ENCODE results near the gene ATG4B.
A peak's percentile ranks its signal among the peaks of the same experiment; 100 is the strongest.

Gene ATG4B

GRCh38 chr2:241606186-241606585 lies 31.3 kb upstream of the ATG4B start:
- DNase-seq (ENCODE audit: insufficient read length, low spot score) = no peak

GRCh38 chr2:241607162-241607885 lies 30.2 kb upstream of the ATG4B start:
- no peak for FAIRE-seq
- TF ChIP-seq POLR2A (IDR thresholded peaks at IDR 0.05; ENCODE audit: low read depth, low read length) = no peak
- DNase-seq (ENCODE audit: insufficient read length, low spot score) = no peak

More at GRCh38 chr2:241606186-241606585, 31.3 kb upstream of the ATG4B start:
- no peak for FAIRE-seq
- TF ChIP-seq POLR2A (IDR thresholded peaks at IDR 0.05; ENCODE audit: low read depth, low read length) = no peak

- FAIRE-seq = no peak
- no peak for DNase-seq (ENCODE audit: insufficient read length, low spot score)
- TF ChIP-seq POLR2A (IDR thresholded peaks at IDR 0.05; ENCODE audit: low read depth, low read length) = no peak
Measured at GRCh38 chr2:241608881-241609280, 28.6 kb upstream of the ATG4B start.

GRCh38 chr2:241609859-241610793 lies 27.4 kb upstream of the ATG4B start:
- TF ChIP-seq POLR2A (IDR thresholded peaks at IDR 0.05; ENCODE audit: low read depth, low read length) = peak; percentile 31; the same call in 1 of the 2 replicates
- no peak for FAIRE-seq
- peak; percentile 62 for DNase-seq (ENCODE audit: insufficient read length, low spot score)

GRCh38 chr2:241611062-241611461 lies 26.4 kb upstream of the ATG4B start:
- no peak for TF ChIP-seq POLR2A (IDR thresholded peaks at IDR 0.05; ENCODE audit: low read depth, low read length)
- FAIRE-seq = no peak
- no peak for DNase-seq (ENCODE audit: insufficient read length, low spot score)

- DNase-seq (ENCODE audit: insufficient read length, low spot score) = no peak
- no peak for TF ChIP-seq POLR2A (IDR thresholded peaks at IDR 0.05; ENCODE audit: low read depth, low read length)
- FAIRE-seq = no peak
Measured at GRCh38 chr2:241612156-241613016, 25.1 kb upstream of the ATG4B start.

DNA sequence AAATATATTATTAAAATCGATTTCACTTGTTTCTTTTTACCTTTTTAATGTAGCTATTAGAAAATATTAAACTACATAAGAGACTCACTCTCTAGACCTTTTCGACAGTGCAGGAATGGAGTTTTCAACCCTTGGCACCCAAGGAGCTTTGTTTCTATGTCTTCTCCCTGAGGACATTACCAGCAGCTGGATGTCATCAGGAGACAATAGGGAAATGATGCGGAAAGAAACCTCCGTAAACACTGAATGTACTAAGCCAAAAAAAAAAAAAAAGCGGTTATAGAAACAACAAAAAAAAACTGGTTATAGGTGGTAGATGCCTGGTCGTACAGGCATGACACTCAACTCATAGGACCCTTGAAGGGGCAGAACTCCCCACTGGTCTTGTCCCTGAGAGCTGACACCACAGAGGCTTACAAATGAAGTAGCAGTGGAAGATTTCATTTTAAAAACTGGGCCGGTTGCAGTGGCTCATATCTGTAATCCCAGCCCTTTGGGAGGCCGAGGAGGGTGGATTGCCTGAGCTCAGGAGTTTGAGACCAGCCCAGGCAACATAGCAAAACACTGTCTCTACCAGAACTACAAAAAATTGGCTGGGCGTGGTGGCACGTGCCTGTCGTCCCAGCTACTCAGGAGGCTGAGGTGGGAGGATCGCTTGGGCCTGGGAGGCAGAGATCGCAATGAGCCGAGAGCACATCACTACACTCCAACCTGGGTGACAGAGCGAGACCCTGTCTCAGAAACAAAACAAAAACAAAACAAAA lies 24.3 kb upstream of the ATG4B start:
- FAIRE-seq (no peak), DNase-seq (ENCODE audit: insufficient read length, low spot score) (no peak)
- no peak for TF ChIP-seq POLR2A (IDR thresholded peaks at IDR 0.05; ENCODE audit: low read depth, low read length)

DNA sequence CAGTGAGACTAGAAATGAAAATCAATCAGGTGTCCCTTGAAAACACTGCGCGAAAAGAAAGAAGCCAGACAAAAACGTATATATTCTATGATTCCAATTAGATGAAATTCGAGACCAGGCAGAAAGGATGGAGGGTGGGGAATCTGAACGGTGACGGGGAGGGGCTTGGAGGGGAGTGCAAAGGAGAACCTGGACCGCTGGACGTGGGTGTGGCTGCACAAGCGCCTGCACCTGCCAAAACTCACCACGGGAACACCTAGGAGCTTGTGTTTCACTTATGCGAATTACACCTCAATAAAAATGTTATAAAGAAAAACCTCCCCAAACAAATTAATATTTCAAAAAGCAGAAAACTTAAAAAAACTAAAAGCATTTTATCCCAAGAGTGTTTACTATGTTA lies 22.5 kb upstream of the ATG4B start:
- DNase-seq (ENCODE audit: insufficient read length, low spot score) (no peak), FAIRE-seq (no peak)
- no peak for TF ChIP-seq POLR2A (IDR thresholded peaks at IDR 0.05; ENCODE audit: low read depth, low read length)

GRCh38 chr2:241615522-241616052 lies 21.9 kb upstream of the ATG4B start:
- DNase-seq (ENCODE audit: insufficient read length, low spot score) = no peak
- no peak for FAIRE-seq
- TF ChIP-seq POLR2A (IDR thresholded peaks at IDR 0.05; ENCODE audit: low read depth, low read length) = no peak

DNA sequence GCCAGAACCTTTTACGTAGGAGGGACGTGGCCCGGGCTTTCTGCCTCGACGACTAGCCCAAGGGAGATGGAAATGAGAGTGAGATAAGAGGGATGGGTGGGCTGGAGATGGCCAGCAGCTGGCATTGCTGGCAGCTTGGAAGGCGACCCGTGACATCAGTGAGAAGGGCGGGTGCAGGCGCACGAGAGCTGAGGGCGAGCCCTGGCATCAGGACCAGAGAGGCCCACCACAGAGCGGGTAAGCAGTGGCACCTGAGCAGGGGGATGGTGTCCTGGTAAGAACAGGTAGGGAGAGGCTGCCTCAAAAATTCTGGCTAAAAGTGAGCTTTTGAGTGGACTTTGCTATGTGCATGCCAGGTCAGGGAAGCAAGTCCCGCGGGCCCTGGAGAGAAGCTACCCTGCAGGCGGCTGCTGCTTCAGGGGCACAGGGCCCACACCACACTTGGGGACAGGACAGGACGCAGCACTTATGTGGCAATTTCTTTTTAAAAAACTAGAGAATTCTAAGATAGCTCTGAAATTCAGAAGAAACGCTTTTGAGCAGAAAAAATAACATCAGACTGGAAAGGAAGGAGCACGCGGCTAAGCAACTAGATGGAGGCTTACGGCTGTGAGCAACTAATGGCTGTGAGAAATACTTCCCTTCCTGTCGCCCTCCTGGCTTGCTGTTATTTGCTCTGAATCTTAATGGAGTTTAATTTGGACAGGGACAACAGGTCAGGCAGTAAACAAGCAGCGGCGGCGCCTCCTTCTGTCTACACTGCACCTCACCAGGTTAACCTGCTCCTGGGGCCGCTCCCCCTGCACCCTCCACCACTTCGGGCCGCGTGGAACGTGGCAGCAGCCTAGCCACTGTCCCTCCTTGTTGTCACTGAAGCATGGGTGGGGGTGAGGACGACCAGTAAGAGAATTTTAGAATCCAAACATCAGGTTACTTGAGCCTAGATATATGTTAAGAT lies 21.0 kb upstream of the ATG4B start:
- no peak for FAIRE-seq
- DNase-seq (ENCODE audit: insufficient read length, low spot score) = no peak
- no peak for TF ChIP-seq POLR2A (IDR thresholded peaks at IDR 0.05; ENCODE audit: low read depth, low read length)

DNA sequence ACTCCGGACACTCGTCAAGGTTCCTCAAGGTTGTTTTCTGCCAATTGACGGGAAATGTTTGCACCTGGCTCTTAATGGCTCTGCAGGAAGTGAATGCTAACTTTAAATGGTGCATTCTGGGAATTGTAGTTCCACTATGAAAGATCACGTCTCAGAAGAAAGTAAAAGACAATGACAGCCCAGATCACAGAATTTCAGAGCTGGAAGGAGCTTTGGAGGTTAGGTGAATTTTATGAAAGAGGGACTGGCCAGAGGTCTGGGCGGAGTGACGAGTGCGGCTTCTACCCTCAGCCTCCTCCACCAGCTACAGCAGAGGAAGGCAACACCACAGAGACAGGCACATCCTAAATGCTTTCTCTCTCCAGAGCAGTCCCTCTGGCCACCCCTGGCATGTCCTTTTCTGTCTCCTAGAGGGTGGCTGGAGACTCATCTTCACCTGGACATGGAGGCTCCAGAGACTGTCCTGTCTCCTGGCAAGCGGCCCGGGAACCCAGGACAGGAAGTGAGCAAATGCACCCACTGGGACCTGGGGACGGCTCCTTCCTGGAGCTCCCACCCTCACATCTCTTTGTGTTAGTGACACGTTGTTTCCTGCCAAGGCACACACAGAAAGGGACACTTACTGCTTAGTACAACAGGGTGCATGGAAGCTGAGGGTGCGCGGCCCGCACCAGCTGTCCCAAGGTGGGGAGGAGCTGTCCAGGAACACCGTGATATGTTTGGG lies 19.9 kb upstream of the ATG4B start:
- no peak for DNase-seq (ENCODE audit: insufficient read length, low spot score)
- FAIRE-seq = no peak
- TF ChIP-seq POLR2A (IDR thresholded peaks at IDR 0.05; ENCODE audit: low read depth, low read length) = no peak

All from H54 (cell line).